Esophagus mucosa (tissue), 1 donor: ENCODE data around the gene BOD1L1. TPM values are rescaled to one million over a fixed set of nuclear protein-coding genes. Genes with fewer than 3 reads are reported as not detected.

Source experiments
- ATAC-seq: fragments of 200-7000 bp; cut with Tn5 transposase; one replicate; pipeline ENCODE4 v1.9.1; 2020
- total RNA-seq: library from RNA; stranded (reverse); gene quantifications from one replicate; pipeline ENCODE4 v1.2.4, GENCODE V29; 2023
- donor health status: DM: yes; HTN: yes; CAD: no.

BOD1L1 gene
- 17.3 TPM for total RNA-seq

GRCh38 chr4:13627606-13628311, at the start of gene BOD1L1:
Gene BOD1L1 (minus strand): TSS chr4:13627725. CDS start chr4:13627587, 138 bp downstream.
- peak; percentile 94 for ATAC-seq

GRCh38 chr4:13674971-13675370, 47.4 kb upstream of the BOD1L1 start:
- ATAC-seq = no peak

GRCh38 chr4:13673167-13673566, 45.6 kb upstream of the BOD1L1 start:
- ATAC-seq = no peak

GRCh38 chr4:13670456-13671160, 43.1 kb upstream of the BOD1L1 start:
- ATAC-seq = no peak

GRCh38 chr4:13665701-13666660, 38.5 kb upstream of the BOD1L1 start:
- ATAC-seq = no peak

GRCh38 chr4:13659341-13660070, 32.0 kb upstream of the BOD1L1 start:
- ATAC-seq = no peak

GRCh38 chr4:13656569-13657405, 29.3 kb upstream of the BOD1L1 start:
- peak; percentile 56 for ATAC-seq

GRCh38 chr4:13654162-13654797, 26.8 kb upstream of the BOD1L1 start:
- ATAC-seq = peak; percentile 91

- no peak for ATAC-seq
Measured at GRCh38 chr4:13653766-13654161, 26.2 kb upstream of the BOD1L1 start.

- ATAC-seq = no peak
Measured at GRCh38 chr4:13647031-13647430, 19.5 kb upstream of the BOD1L1 start.

GRCh38 chr4:13645075-13645474, 17.6 kb upstream of the BOD1L1 start:
- ATAC-seq = no peak

- no peak for ATAC-seq
Measured at GRCh38 chr4:13642170-13642950, 14.8 kb upstream of the BOD1L1 start.

GRCh38 chr4:13641084-13641483, 13.6 kb upstream of the BOD1L1 start:
- no peak for ATAC-seq

GRCh38 chr4:13640149-13640940, 12.8 kb upstream of the BOD1L1 start:
- ATAC-seq = no peak

- no peak for ATAC-seq
Measured at GRCh38 chr4:13635286-13635799, 7.8 kb upstream of the BOD1L1 start.

GRCh38 chr4:13633671-13634070, 6.1 kb upstream of the BOD1L1 start:
- no peak for ATAC-seq

GRCh38 chr4:13627178-13627605, 333 bp downstream of the BOD1L1 start:
- ATAC-seq = peak; percentile 10

GRCh38 chr4:13626492-13627177, 890 bp downstream of the BOD1L1 start:
- no peak for ATAC-seq
